Activated T-helper 17 cell treated with anti-CD3 and anti-CD28 coated beads, Interleukin-2, amount 50 U/mL, for 72 hours (primary cell): ENCODE measurements around the gene BCOR. TPM values are rescaled to one million over a fixed set of nuclear protein-coding genes. Genes with fewer than 3 reads are reported as not detected.

Experiments
- ATAC-seq: fragments of 150-1000 bp; cut with Tn5 transposase; replicated peaks from 2 replicates; pipeline ENCODE4 v1.10.0; 2021; ENCODE audit warnings: mild to moderate bottlenecking, moderate library complexity
- H3K27ac Mint-ChIP-seq: one replicate; pipeline ENCODE4 v1.8.0; 2022; ENCODE audit warnings: mixed read lengths
- H3K27me3 Mint-ChIP-seq: one replicate; pipeline ENCODE4 v1.8.0; 2022; ENCODE audit warnings: mixed read lengths
- H3K36me3 Mint-ChIP-seq: one replicate; pipeline ENCODE4 v1.8.0; 2022; ENCODE audit warnings: low read depth, mild to moderate bottlenecking, mixed read lengths
- H3K4me1 Mint-ChIP-seq: one replicate; pipeline ENCODE4 v1.8.0; 2022; ENCODE audit warnings: mixed read lengths
- H3K4me3 Mint-ChIP-seq: one replicate; pipeline ENCODE4 v1.8.0; 2022; ENCODE audit warnings: mild to moderate bottlenecking, mixed read lengths
- H3K9me3 Mint-ChIP-seq: one replicate; pipeline ENCODE4 v1.8.0; 2022; ENCODE audit warnings: mixed read lengths
- total RNA-seq, 2 donors: library from RNA; stranded (reverse); gene quantifications; one replicate each; pipeline ENCODE4 v1.2.3, GENCODE V29; 2022

Gene BCOR
- total RNA-seq: 10 to 100 TPM; 38.9 to 63.2 TPM

DNA sequence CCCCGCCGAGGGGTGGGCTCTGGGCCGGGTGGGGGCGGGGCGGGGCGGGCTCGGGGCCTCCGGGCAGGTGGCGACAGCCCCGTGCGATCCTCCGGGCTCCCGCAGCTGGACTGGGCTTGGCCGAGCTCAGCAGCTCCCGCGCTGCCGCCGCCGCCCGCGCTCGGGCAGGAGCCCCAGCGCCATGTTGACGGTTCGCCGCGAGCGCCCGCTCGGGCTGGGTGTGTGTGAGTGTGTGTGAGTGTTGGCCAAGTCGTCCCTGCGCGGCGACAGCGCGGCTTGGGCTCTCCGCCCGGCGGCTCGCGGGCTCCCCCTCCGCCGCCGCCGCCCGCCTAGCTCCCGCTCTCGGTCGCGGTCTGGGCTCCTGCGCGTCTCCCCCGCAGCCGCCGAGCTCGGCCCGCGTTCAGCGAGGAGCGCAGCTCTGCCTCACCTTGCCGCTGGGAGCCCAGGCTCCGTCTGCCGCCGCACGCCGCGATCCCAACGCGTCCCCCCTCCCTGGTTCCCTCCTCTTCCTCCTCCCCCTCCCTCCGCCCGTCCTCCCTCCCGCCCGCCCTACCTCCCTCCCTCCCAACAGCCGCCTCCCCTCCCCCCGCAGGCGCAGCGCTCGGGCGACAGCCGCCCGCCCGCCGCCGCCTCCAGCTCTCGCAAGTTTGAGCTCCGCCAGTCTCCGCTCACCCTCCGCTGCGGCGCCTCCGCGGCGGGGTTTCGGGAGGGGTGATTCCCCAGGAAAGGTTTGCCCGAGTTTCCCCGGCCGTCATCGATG, at the start of gene BCOR:
BCOR (minus strand) TSS at position 455 of the 760 bp plus-strand sequence. CDS start 20,029 bp downstream, outside the sequence.
- H3K27me3 Mint-ChIP-seq: no peaks in the 10 kb centered on the region
- H3K27ac Mint-ChIP-seq: no peak within 1 kb of the TSS
- H3K4me3 Mint-ChIP-seq: peak within 1 kb of the TSS; percentile 96
- peaks cover 1% of the 10 kb centered on the region for H3K4me1 Mint-ChIP-seq
- peaks cover 29% of the 10 kb centered on the region for H3K36me3 Mint-ChIP-seq
- H3K9me3 Mint-ChIP-seq: no peaks in the 10 kb centered on the region
- ATAC-seq: peak; percentile 49

GRCh38 chrX:40147126-40147952, 49.6 kb upstream of the BCOR start:
- Mint-ChIP-seq H3K4me1 (no peaks in the 10 kb centered on the region), H3K4me3 (peak overlapping the region; percentile 51), H3K27ac (no peak overlapping the region), H3K27me3 (no peaks in the 10 kb centered on the region), H3K36me3 (no peaks in the 10 kb centered on the region), H3K9me3 (no peaks in the 10 kb centered on the region)
- ATAC-seq: no peak

- H3K27ac Mint-ChIP-seq: no peak overlapping the region
- H3K4me3 Mint-ChIP-seq: peak overlapping the region; percentile 51
- no peaks in the 10 kb centered on the region for H3K36me3 Mint-ChIP-seq
- H3K27me3 Mint-ChIP-seq: no peaks in the 10 kb centered on the region
- H3K4me1 Mint-ChIP-seq: no peaks in the 10 kb centered on the region
- peak; percentile 63 for ATAC-seq
- H3K9me3 Mint-ChIP-seq: no peaks in the 10 kb centered on the region
Measured at GRCh38 chrX:40146262-40147125, 48.7 kb upstream of the BCOR start.

DNA sequence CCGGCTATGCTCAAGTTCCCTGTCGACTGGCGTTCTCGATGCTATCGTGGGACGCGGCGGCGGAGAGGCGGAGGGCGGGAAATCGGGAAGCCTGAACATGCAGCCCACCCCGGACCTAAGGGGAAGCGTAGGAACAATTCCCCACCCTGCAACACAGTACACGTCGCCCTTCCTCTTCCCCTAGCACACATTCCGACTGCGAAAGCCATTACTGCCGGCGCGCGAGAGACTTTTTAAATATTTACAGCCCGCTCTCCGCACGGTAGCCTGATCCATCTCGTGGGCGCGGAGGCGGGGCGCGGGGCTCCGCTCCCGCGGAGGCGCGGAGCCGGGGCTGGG, 48.1 kb upstream of the BCOR start:
- no peaks in the 10 kb centered on the region for H3K9me3 Mint-ChIP-seq
- peak; percentile 7 for ATAC-seq
- no peaks in the 10 kb centered on the region for H3K27me3 Mint-ChIP-seq
- no peaks in the 10 kb centered on the region for H3K4me1 Mint-ChIP-seq
- no peak overlapping the region for H3K4me3 Mint-ChIP-seq
- H3K27ac Mint-ChIP-seq: no peak overlapping the region
- no peaks in the 10 kb centered on the region for H3K36me3 Mint-ChIP-seq

- no peaks in the 10 kb centered on the region for H3K36me3 Mint-ChIP-seq
- H3K4me3 Mint-ChIP-seq: no peak overlapping the region
- no peaks in the 10 kb centered on the region for H3K9me3 Mint-ChIP-seq
- no peak for ATAC-seq
- no peaks in the 10 kb centered on the region for H3K27me3 Mint-ChIP-seq
- no peak overlapping the region for H3K27ac Mint-ChIP-seq
- no peaks in the 10 kb centered on the region for H3K4me1 Mint-ChIP-seq
Measured at GRCh38 chrX:40145001-40145922, 47.5 kb upstream of the BCOR start.

DNA sequence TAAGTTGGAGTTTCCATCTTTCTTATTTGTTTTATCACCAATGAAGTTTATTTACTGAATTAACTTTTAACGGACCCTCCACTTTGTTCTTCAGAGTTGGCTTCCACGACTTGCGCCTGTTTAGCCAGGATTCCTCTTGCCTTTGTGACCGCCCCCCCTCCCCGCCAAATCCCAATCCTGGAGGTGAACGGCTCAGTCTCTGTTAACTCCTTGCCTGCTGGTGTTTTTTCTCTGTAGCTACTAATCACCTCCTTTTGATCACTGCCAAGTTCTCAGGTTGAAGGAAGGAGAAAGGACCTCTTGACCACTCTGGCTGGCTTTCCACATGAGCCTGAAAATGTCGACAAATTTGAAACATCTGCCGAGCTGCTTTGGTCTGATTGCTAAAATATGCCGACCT, 46.8 kb upstream of the BCOR start:
- Mint-ChIP-seq H3K27me3 (no peaks in the 10 kb centered on the region), H3K27ac (no peak overlapping the region), H3K36me3 (no peaks in the 10 kb centered on the region), H3K4me3 (no peak overlapping the region), H3K4me1 (no peaks in the 10 kb centered on the region), H3K9me3 (no peaks in the 10 kb centered on the region)
- ATAC-seq: no peak

GRCh38 chrX:40143987-40144386, 46.2 kb upstream of the BCOR start:
- ATAC-seq: no peak
- no peaks in the 10 kb centered on the region for H3K27me3 Mint-ChIP-seq
- no peak overlapping the region for H3K27ac Mint-ChIP-seq
- no peaks in the 10 kb centered on the region for H3K36me3 Mint-ChIP-seq
- no peaks in the 10 kb centered on the region for H3K9me3 Mint-ChIP-seq
- H3K4me1 Mint-ChIP-seq: no peaks in the 10 kb centered on the region
- H3K4me3 Mint-ChIP-seq: no peak overlapping the region

DNA sequence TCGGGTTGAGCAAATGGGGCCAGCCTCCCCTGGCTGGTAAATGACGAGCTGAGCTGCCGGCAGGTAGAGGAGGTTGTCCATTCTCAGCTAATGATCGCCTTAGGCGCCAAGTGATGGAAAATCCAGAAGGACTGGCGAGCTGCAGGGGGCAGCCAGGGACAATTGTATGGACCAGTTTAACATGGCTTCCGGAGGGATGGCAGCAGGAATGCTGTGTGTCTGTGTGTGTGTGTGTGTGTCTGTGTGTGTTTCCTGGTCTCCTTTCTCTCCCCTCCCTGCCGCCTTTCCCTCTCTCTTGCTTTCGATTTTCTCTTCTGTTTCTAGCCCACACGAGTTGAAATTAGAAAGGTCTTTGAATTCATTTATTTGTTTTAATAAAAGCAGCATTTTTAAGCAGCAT, 45.2 kb upstream of the BCOR start:
- Mint-ChIP-seq H3K4me3 (no peak overlapping the region), H3K4me1 (no peaks in the 10 kb centered on the region), H3K9me3 (no peaks in the 10 kb centered on the region), H3K36me3 (no peaks in the 10 kb centered on the region), H3K27ac (no peak overlapping the region), H3K27me3 (no peaks in the 10 kb centered on the region)
- no peak for ATAC-seq

DNA sequence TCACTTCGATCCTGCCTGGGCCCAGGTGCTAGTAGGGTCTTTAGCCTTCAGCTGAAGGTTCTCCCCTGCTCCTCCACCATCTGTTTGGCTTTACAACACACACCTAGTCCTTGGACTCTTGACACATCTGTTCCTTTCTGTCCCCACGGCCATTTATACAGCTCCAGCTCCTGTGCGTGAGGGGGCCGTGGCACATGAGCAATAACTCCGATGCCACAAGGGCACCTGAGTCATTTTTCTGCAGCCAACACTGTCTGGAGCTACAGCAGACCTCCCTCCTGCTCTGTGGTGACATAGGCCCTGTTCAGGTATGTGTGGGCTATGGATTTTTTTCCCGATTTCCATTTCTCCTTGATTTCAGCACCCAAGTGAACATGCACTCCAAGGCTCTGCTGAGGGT, 44.7 kb upstream of the BCOR start:
- ATAC-seq: no peak
- Mint-ChIP-seq H3K4me3 (no peak overlapping the region), H3K27ac (no peak overlapping the region)

DNA sequence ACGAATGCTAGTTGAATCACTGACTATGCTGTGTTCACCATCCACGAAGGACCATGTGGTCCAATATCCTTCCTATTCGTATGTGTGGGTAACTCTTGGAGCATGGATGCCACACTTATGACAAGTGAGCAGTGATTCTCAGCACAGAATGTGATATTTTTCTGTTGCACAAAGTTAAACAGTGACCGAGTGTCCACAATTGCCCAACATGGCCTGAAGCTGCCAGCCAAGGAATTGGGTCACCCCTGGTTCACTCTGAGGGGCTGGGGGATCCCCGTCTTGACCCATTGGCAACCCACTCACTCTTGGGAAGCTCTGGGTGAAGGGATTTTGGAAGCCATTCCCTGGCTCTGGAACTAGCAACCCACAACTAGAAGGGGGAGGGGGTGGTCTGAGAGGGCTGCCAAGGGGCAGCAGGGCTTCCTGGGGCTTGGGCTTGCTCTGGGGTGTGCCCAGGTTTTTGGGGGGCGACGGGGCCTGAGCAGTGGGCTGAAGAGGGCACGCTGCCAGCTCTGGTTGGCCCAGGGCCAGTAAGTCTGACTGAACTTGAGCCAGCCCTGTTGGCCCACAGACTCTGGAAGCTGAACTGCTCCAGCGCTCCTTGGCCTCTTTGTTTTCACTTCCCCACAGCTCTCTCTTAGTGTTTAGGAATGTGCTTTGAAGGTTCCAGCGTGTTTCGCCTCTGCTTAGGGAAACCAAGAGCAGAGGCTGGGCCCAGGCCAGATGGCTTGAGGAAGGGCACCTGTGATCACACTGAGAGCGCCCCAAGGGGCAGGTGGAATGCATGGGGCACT, 43.1 kb upstream of the BCOR start:
- H3K27me3 Mint-ChIP-seq: no peaks in the 10 kb centered on the region
- H3K36me3 Mint-ChIP-seq: no peaks in the 10 kb centered on the region

More for the DNA sequence above, 44.7 kb upstream of the BCOR start:
- no peaks in the 10 kb centered on the region for H3K36me3 Mint-ChIP-seq
- no peaks in the 10 kb centered on the region for H3K27me3 Mint-ChIP-seq
- no peaks in the 10 kb centered on the region for H3K4me1 Mint-ChIP-seq
- no peaks in the 10 kb centered on the region for H3K9me3 Mint-ChIP-seq

GRCh38 chrX:40132751-40133150, 35.0 kb upstream of the BCOR start:
- ATAC-seq: no peak
- H3K4me3 Mint-ChIP-seq: no peak overlapping the region
- no peak overlapping the region for H3K27ac Mint-ChIP-seq
- H3K27me3 Mint-ChIP-seq: no peaks in the 10 kb centered on the region
- no peaks in the 10 kb centered on the region for H3K9me3 Mint-ChIP-seq
- no peaks in the 10 kb centered on the region for H3K4me1 Mint-ChIP-seq
- H3K36me3 Mint-ChIP-seq: no peaks in the 10 kb centered on the region

More for the DNA sequence above, 43.1 kb upstream of the BCOR start:
- H3K9me3 Mint-ChIP-seq: no peaks in the 10 kb centered on the region
- no peak for ATAC-seq
- no peaks in the 10 kb centered on the region for H3K4me1 Mint-ChIP-seq
- no peak overlapping the region for H3K4me3 Mint-ChIP-seq
- H3K27ac Mint-ChIP-seq: no peak overlapping the region

- ATAC-seq: no peak
- no peak overlapping the region for H3K4me3 Mint-ChIP-seq
- H3K4me1 Mint-ChIP-seq: peaks cover 5% of the 10 kb centered on the region
- H3K9me3 Mint-ChIP-seq: no peaks in the 10 kb centered on the region
- no peaks in the 10 kb centered on the region for H3K36me3 Mint-ChIP-seq
- no peak overlapping the region for H3K27ac Mint-ChIP-seq
- H3K27me3 Mint-ChIP-seq: no peaks in the 10 kb centered on the region
Measured at GRCh38 chrX:40131654-40132337, 34.0 kb upstream of the BCOR start.

DNA sequence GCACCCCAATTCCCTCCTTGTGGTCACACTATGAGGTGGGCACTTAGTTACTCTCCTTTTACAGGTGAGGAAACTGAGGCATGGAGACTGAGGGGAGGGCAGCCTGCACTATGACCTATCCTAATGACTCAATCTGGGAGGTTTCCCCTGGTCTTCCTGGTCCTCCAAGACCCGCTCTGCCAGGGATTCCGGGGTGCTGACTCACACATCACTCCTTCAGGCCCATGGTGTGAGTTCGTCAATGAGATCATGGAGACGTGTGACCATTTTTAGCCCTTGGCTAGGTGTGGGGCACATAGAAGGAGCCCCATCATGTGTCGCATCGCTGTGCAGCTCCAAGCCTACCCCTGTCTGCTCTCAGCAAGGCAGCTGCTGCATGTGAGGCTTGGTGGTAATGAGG, 32.4 kb upstream of the BCOR start:
- no peaks in the 10 kb centered on the region for H3K9me3 Mint-ChIP-seq
- ATAC-seq: no peak
- H3K4me3 Mint-ChIP-seq: no peak overlapping the region
- no peaks in the 10 kb centered on the region for H3K36me3 Mint-ChIP-seq
- H3K4me1 Mint-ChIP-seq: peaks cover 5% of the 10 kb centered on the region
- H3K27me3 Mint-ChIP-seq: no peaks in the 10 kb centered on the region
- H3K27ac Mint-ChIP-seq: no peak overlapping the region
